Measurements from ENCODE around the gene CERK.

Gene CERK

DNA sequence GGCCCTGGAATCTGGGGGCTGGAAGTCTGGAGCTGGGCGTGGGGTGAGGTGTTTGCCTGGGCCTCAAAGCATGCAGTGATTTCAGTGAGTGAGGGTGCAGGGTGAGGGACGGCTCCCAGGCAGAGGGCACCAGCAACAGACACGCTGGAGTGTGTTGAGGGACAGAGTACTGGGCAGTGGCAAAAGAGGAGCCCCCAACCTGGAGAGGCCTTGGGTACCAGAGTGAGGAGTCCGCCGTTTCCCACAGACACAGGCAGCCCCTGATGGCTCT, 12.4 kb upstream of the CERK start:
- DNase-seq (ENCODE audit: extremely low spot score, insufficient read length, low read depth) (no peak), FAIRE-seq (no peak)

DNA sequence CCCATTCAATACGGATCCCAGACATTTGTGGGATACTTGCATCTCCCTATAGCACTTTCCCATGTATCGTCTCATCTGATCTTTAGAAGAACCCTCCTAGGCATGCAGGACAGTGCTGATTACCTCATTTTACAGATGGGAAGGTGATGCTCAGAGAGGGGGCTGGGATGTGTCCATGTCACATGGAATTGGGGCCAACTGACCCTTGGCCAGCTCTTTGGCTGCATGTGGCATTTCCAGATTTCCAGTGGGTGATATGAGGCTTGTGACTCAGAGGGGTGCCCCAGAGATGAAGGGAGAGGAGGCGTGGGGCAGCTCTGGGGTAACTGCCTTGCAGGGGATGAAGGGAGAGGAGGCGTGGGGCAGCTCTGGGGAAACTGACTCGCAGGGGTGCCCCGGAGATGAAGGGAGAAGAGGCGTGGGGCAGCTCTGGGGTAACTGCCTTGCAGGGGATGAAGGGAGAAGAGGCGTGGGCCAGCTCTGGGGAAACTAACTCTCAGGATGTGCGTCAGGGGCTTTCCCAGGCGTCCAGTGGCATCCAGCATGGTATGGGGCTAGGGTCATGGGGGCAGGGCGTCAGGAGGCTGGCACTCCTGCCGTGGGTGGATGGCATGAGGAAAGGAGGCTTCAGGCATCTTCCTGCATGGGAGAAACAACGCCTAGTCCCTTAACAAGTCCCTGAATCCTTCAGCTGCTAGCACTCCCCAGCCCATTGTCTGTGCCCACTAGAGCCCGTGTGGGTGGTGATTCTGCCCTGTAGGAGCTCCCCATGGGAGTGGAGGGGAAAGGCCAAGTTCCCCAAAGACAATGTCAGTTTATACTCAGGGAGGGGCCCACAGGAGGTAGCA, 11.9 kb upstream of the CERK start:
- FAIRE-seq, result no peak
- no peak for DNase-seq (ENCODE audit: extremely low spot score, insufficient read length, low read depth)

DNA sequence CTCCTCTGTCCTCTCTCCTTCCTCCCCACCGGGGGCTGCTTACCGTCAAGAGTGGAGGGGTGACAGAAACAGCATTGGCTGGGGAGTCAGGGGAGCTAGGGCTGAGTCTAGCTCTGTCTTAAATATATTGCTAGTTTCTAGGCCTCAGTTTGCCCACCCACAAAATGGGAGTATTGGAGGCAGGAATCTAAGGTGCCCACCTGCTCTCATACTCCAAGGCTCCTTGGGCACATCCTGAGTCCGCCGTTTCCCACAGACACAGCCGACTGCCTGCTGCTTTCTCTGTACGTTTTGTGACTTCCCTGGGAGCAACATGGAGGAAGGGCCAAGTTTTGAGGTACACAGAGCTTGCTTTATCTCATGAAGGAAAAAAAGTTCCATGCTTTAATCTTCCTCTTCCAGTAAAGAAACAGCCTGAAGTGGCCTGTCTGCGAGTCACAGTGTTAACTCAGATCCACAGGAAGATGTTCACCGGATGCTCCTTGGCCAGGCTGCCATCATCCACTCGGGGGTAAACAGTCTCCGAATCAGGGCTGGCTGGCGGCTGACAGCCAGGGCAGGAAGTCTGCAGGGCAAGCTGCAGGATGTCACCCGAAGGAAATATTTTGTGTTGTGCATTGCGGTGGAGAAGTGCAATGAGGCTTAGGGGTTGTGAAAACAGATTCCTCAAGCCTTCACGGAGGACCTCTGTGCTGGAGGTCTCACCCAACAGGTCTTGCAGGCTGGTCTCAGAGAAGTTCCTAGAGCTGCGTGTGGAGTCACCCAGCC, 11.0 kb upstream of the CERK start:
- DNase-seq (ENCODE audit: extremely low spot score, insufficient read length, low read depth) (no peak), FAIRE-seq (no peak)

DNA sequence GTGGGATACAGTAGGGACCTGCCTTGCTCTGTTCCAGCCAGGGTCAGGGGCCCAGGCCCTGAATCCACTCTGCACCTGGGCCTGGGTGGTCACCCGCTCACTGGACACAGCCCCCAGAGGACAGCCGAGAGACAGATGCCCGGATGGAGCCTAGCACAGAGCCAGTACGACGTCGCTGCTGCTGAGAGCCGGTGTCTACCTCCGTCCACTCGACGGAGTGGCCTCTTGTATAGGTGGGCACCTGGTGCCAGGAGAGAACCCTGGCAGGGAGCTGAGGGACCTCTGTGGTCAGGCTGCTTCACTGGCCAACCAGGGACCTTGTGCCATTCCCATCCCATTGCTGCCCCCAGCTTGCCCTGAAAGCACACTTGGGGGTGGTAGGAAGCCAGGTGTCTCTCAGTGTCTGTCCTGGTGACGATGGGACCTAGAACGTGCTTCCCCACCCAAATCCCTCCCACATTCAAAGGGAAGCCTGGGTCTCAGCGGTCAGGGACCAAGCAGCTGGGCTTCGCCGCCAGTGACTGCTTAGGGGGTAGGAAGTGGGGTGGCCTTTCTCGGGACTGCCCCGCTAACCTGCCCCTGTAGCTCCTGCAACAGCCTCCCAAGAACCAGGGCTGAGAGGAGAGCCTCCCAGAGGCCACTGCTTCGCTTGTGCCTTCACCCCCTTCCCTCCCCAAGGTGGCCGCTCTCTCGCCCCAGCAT, 10.3 kb upstream of the CERK start:
- DNase-seq (ENCODE audit: extremely low spot score, insufficient read length, low read depth) (no peak), FAIRE-seq (no peak)

DNA sequence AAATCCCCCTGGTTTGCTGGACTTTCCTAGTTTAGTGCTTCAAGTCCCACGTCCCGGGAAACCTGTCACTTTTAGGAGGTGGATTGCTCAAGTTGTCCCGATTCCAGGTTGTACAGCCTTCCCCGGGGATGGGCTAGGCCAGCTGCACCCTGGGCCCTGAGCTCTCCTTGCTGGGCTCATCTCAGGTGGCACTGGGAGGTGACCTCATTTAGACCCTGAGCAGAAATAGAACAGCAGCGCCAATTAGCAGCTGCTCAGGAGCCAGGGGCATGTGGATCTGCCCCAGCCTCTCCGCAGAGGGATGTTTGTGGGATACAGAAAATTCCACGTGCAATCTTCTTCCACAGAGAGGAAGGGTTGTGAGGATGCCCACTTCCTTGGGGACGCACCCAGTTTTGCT, 9.6 kb upstream of the CERK start:
- DNase-seq (ENCODE audit: extremely low spot score, insufficient read length, low read depth), result no peak
- no peak for FAIRE-seq

DNA sequence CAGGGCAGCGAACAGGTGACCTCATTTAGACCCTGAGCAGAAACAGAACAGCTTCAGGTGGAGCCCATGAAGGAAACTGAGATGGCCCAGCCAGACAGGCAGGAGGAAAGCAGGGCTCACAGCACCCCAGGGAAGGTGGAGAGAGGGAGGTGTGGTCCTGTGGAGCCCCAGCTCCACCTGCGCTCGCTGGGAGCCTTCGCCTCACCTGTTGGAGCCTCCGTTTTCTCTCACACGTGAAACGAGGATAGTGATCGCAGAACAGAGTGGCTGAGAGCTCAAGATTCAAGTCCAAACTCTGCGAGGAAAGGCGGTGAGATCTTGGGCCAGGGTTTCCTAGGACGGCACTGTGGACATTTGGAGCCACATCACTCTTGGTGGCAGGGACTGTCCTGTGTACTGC, 8.6 kb upstream of the CERK start:
- FAIRE-seq, result no peak
- DNase-seq (ENCODE audit: extremely low spot score, insufficient read length, low read depth), result no peak

DNA sequence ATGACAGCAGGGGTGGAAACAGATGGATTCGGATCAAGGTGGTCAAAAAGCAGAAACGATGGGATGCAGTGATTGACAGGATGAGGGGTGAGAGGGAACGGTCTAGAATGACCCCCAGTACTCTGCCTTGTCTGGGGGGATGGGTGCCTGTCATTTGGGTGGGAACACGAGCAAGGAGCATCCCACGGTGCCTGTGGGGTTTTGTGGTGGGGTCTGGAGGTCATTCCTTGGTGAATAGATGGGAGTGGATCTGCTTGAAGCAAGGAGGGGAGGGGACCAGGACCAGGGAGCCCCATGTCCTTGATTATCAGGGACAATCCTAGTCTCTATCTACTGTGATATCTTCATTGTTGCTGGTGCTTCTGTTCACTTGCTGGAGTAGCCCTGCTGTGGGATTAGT, 8.1 kb upstream of the CERK start:
- FAIRE-seq (no peak), DNase-seq (ENCODE audit: extremely low spot score, insufficient read length, low read depth) (no peak)

DNA sequence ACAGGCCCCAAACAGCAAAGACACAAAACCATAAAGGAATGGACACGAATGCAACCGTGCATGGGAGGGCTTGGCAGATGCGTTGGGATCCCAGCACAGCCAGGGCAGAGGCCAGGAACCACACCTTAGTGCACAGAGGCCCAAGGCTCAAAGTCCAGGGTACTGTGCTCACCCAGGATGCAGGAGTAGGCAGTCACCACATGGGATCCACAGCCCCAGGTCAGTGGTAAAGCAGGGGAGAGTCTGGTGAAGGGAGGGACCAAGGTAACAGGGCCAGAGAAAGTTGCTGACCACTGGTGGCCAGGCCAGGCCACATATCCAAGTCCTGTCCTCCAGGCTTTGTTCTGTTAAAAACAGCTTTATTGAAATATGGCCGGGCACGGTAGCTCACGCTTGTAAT, 6.5 kb upstream of the CERK start:
- DNase-seq (ENCODE audit: extremely low spot score, insufficient read length, low read depth) (no peak), FAIRE-seq (no peak)

DNA sequence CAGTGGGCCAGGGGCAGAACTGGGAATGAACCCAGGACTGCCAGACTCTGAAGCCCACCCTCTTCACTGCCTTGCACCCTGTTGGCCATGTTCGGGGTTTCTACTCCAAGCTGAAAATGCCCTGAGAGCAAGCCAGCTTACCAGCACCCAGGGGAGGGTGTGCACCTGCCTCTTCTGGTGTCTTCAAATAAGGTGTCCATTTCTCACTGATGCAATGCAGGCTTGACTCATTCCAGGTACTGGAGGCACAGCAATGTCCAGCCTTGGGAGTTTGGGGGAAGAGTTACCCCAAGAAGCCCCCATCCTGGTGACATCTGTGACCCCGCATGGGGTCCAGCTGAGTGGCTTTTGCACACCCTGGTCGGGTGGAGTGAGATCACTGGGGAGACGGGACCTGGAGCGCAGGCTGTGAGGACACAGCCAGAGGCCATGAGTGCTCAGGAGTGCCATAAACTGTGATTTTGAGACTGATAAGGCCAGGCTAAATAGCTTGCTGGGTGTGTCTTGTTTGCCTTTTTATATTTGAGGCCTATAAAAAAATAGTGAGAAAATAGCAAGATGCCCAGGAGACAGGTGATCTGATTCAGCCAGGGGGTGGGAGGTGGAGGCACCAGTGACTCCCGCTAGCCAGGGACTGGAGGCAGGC, 4.6 kb upstream of the CERK start:
- FAIRE-seq, result no peak
- DNase-seq (ENCODE audit: extremely low spot score, insufficient read length, low read depth), result no peak

DNA sequence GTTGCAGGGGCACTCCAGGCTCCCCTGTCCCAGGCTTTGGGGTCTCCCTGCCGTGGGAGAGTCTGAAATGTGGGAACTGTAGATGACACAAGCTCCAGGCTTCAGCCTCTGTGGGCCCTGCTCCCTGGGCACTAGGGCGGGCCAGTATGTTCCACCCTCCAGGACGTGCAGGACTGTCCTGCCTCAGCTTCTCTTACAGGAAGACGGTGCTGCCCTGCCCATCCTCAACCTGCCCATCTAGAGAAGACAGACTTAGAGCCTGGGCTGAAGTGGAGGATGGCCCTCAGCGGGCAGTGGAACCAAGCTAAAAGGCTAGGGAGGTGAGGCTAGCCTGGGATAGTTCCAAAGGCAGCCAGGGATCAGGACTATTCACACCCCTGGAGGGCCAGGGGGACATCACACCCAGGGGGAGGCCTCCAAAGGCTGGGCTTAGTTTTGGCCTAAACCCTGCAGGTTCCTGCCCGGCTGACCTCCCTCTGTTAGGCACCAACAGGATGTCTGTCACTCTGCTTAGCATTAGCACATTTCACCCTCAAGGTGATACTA, 4.0 kb upstream of the CERK start:
- DNase-seq (ENCODE audit: extremely low spot score, insufficient read length, low read depth) (no peak), FAIRE-seq (no peak)

DNA sequence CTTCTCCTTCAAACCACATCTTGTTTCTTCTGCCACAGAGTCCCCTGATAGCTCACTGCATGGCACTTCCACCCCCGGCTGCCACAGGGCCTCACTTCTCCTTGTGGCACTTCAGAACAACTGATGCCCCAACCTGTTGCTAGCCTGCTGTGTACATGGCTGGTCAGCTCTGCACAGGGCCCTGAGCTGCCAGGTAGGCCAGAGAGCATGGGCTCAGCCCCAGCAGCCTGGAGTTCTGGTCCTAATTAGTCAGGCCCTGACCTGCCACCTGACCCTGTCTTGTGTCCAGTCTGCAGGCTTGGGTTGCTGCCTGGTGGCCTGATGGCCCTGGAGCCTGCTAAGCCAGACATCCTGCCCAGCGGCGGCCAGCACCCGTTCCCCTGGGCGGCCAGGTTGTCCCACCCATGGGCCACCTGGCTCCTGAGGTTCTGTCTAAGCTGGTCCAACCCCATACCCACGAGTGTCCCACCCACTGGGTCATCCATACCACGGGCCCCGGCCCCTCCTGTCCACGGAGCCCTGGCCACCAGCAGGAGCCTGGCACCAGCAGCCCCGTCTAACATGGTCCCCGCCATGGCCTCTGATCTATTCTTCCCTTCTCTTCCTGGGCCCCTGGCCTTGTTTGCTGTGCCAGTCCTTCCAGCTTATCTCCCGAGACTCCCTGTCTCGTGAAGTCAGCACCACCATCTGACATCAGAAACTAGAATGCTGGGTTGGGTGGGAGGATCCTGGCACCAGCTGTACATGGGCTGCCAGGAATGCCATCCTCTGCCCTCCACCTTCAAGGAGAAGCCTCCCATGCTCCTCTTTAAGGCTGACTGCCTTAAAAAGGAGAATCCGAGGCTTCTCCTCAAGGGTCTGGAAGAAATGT, 3.1 kb upstream of the CERK start:
- FAIRE-seq, result no peak

DNA sequence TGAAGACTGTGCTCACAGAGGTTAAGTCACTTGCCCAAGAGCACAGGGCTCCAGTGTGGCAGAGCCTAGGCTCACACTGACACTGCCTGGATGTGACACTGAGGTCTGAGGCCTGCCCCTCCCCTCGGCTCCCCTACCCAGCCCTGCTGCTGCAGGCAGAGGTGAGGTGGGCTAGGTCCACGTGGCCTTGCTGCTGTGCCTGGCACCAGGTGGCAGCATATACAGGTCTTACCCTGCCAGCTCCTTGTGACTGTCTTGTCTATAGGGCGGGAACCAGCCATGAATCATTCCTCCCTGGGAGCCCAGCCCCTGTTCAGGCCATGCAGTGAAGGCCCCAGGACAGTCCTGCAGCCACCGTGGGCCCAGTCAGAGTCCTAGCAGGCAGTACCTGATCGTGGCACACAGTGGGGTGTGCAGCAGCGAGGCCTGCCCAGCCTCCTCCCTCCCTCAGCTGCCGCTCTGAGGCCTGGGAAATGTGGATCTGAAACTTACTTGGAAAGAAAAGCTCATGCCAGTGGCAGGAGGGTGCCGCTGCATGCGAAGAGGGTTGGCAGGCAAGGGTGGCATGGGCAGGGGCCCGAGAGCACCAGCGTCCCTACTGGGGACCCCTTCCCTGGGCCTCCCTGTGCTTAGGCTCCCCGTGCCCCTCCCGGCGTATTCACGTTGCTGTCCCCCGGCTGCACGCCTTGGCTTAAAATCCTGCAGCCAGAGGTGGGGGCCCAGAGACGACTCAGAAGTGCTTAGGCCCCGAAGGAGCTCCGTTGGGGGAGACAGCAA, 1.2 kb upstream of the CERK start:
- DNase-seq (ENCODE audit: extremely low spot score, insufficient read length, low read depth) (no peak), FAIRE-seq (peak; percentile 71)

More for the DNA sequence above, 3.1 kb upstream of the CERK start:
- DNase-seq (ENCODE audit: extremely low spot score, insufficient read length, low read depth), result no peak

DNA sequence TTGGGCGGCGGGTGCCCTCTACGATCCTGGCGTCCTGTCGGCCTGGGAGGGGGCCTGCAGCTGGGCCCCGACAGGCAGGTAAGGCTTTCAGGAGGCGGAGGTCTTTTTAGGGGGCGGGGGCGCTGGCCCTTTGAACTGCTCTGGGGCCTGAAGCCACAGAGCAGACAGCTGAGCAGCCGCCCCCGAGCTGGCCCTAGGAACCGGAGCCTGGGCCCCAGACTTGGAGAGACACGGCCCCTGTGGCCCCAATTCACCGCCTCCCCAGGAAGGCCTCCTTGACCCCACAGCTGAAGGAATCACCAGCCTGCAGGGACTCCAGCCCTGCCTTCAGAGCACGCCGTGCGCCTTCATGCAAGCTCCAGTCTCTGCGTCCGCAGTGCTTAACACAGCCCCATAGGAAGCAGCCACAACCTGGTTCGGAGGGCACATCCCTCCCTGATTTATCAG, 618 bp upstream of the CERK start:
- no peak for DNase-seq (ENCODE audit: extremely low spot score, insufficient read length, low read depth)
- FAIRE-seq, result no peak

DNA sequence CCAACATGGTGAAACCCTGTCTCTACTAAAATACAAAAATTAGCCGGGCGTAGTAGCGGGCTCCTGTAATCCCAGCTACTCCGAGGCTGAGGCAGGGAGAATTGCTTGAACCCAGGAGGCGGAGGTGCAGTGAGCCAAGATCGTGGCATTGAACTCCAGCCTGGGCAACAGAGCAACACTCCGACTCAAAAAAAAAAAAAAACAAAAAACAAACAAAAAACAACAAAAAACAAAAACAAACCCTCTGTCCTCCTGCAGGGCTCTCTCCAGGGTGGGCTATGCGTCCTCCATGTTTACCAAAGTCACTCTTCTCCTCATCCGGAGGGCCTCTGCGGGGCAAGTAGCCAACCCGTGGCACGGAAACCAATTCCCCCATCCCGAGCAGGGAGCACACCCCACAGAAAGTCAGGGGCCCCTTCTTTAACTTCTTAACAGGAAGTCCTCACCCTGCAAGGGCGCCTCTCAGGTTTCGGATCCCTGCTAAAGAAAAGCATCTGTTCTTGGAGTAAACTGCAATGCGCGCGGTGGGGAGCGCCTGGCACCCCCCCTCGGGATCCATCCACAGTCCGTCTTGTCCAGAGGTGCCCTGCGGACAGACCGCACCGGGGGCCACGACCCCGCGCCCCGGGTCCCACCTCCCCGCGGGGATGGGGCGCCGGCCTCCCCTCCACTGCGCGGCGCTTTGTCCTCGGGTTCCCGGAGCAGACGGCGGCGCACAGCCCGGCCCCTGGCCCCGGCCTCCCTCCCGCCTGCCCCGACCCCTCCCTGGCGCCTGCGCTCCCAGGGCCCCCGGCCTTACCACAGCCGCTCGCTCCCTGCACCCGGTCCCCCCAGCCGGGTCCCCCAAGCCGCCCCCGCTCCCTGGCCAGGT, 712 bp downstream of the CERK start:
- peak; percentile 81 for FAIRE-seq
- DNase-seq (ENCODE audit: extremely low spot score, insufficient read length, low read depth), result no peak

DNA sequence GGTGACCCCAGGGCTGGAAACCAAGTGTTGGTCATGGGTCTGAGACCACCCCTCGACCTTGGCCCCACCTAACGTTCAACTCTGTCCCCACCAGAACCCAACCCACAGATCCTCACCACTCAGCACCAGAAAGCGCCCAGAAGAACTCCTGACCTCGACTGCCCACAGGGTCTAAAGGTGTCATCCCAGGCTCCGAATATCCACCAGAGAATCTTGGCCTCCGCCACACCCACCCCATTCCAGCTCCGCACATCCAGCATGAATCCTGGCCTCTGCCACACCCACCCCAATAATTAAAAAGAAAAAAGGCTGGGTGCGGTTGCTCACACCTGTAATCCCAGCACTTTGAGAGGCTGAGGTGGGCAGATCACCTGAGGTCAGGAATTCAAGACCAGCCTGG, 1.3 kb downstream of the CERK start:
- no peak for DNase-seq (ENCODE audit: extremely low spot score, insufficient read length, low read depth)
- no peak for FAIRE-seq

DNA sequence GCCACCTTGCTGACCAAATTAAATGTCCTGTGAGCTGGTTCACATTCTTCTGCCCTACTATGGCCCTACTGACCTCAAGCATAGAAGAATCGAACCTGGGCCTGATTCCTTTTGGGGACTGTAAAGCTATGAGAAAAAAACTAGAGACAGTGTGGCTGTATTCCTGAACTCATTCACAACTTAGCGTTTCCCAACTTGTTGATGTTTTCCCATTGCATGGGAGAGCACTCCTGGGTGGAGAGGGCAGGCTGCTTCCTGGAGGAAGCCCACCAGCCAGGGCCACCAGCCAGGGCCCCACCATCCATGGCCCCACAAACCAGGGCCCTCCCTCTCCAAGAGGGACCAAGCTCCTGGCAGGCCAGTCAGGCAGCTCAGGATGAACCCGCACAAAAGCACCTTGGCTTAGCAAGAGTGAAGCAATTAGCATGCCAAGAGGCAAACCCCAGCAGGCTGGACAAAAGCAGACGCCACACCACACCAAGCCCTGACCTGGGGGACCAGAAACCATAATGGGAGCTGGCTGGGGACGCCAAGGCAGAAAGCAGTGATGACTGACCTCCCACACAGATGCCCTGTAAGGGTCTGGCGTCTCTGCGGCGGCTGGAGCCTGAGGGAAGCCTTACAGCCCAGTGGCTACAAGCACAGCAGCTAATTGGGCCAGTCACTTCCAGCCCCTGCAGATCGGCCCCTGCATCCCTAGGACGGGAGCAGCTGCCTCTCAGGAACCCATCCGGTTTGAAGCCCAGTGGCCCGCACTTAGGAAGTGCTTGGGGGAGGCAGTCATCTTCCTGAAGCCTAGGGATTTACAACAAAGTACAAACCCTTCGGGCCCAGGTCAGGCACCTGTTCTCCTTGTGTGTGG, 2.1 kb downstream of the CERK start:
- FAIRE-seq (no peak), DNase-seq (ENCODE audit: extremely low spot score, insufficient read length, low read depth) (no peak)
